HG03520 (cell line): Measurements from ENCODE around the gene WDR81.

ENCODE experiments used
- ATAC-seq: cut with Tn5 transposase; IDR thresholded peaks from one replicate; pipeline ENCODE4 v1.9.1; 2021; ENCODE audit warnings: mild to moderate bottlenecking, moderate library complexity; ENCODE audit not compliant: unreplicated experiment

WDR81 gene

GRCh38 chr17:1776857-1777256 lies 52.4 kb downstream of the WDR81 start:
- no peak for ATAC-seq

GRCh38 chr17:1779571-1780131 lies 55.1 kb downstream of the WDR81 start:
- no peak for ATAC-seq

GRCh38 chr17:1782171-1782567 lies 57.7 kb downstream of the WDR81 start:
- no peak for ATAC-seq

- ATAC-seq, result no peak
Measured at GRCh38 chr17:1783271-1783670, 58.8 kb downstream of the WDR81 start.

- ATAC-seq, result no peak
Measured at GRCh38 chr17:1783834-1784611, 59.5 kb downstream of the WDR81 start.

GRCh38 chr17:1785930-1786329 lies 61.4 kb downstream of the WDR81 start:
- ATAC-seq, result no peak

GRCh38 chr17:1786708-1787107 lies 62.2 kb downstream of the WDR81 start:
- no peak for ATAC-seq

GRCh38 chr17:1787301-1787902 lies 62.9 kb downstream of the WDR81 start:
- no peak for ATAC-seq
